Activated T-helper 17 cell treated with anti-CD3 and anti-CD28 coated beads, Interleukin-2, amount 50 U/mL, for 72 hours (primary cell): ENCODE measurements around the gene ATG101. TPM values are rescaled to one million over a fixed set of nuclear protein-coding genes. Genes with fewer than 3 reads are reported as not detected.

Source experiments
- ATAC-seq: fragments of 150-1000 bp; cut with Tn5 transposase; replicated peaks from 2 replicates; pipeline ENCODE4 v1.10.0; 2021; ENCODE audit warnings: mild to moderate bottlenecking, moderate library complexity
- H3K27ac Mint-ChIP-seq: one replicate; pipeline ENCODE4 v1.8.0; 2022; ENCODE audit warnings: mixed read lengths
- H3K27me3 Mint-ChIP-seq: one replicate; pipeline ENCODE4 v1.8.0; 2022; ENCODE audit warnings: mixed read lengths
- H3K36me3 Mint-ChIP-seq: one replicate; pipeline ENCODE4 v1.8.0; 2022; ENCODE audit warnings: low read depth, mild to moderate bottlenecking, mixed read lengths
- H3K4me1 Mint-ChIP-seq: one replicate; pipeline ENCODE4 v1.8.0; 2022; ENCODE audit warnings: mixed read lengths
- H3K4me3 Mint-ChIP-seq: one replicate; pipeline ENCODE4 v1.8.0; 2022; ENCODE audit warnings: mild to moderate bottlenecking, mixed read lengths
- H3K9me3 Mint-ChIP-seq: one replicate; pipeline ENCODE4 v1.8.0; 2022; ENCODE audit warnings: mixed read lengths
- total RNA-seq, 2 donors: library from RNA; stranded (reverse); gene quantifications; one replicate each; pipeline ENCODE4 v1.2.3, GENCODE V29; 2022

The ATG101 gene
- total RNA-seq, 2 donors from 2014 or later, result 27.6 to 31.1 TPM

DNA sequence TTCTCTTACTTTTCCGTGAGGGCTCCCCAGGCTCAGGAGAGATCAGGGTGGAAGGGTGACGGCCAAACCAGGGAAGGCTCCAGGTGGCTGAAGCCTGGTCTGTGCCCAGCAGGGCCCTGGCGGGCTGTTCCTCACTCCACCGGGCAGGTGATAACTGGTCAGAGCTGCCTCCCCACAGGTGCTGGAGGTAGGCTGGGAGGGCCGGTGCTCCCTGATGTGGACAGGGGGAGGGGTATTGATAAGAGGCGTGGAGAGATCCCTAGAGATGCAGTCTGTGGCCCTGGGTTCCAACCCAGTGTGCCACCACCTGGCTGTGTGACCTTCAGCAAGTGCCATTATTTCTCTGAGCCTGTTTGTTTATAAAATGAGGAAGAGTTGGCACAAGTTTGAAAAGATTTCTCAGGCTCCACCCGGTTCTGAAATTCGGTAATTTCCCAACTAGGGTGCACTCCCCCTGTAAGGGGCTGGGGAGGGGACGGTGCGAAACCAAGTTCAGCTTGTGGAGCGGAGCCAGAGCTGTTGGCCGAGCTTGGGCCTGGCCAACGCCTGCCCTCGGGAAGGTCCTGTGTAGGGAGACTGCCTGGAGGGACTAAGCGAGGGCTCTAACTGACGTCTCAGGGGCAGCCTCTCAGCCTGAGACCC lies 19.5 kb upstream of the ATG101 start:
- Mint-ChIP-seq H3K4me3 (peak overlapping the region; percentile 99), H3K4me1 (peaks cover 12% of the 10 kb centered on the region), H3K9me3 (no peaks in the 10 kb centered on the region), H3K27me3 (no peaks in the 10 kb centered on the region), H3K27ac (peak overlapping the region; percentile 69), H3K36me3 (peaks cover 43% of the 10 kb centered on the region)
- no peak for ATAC-seq

GRCh38 chr12:52050758-52051541 lies 18.8 kb upstream of the ATG101 start, which contains the start of gene NR4A1:
NR4A1 (plus strand) TSS chr12:52051442; CDS start chr12:52054329, 2,887 bp downstream.
- Mint-ChIP-seq H3K4me1 (peaks cover 12% of the 10 kb centered on the region), H3K27me3 (no peaks in the 10 kb centered on the region), H3K4me3 (peak within 1 kb of the TSS; percentile 99), H3K9me3 (no peaks in the 10 kb centered on the region), H3K36me3 (peaks cover 49% of the 10 kb centered on the region), H3K27ac (peak within 1 kb of the TSS; percentile 69)
- peak; percentile 90 for ATAC-seq

GRCh38 chr12:52052468-52053186 lies 17.2 kb upstream of the ATG101 start:
- Mint-ChIP-seq H3K4me3 (peak overlapping the region; percentile 99), H3K27me3 (no peaks in the 10 kb centered on the region), H3K9me3 (no peaks in the 10 kb centered on the region), H3K27ac (peak overlapping the region; percentile 69), H3K4me1 (peaks cover 12% of the 10 kb centered on the region), H3K36me3 (peaks cover 66% of the 10 kb centered on the region)
- no peak for ATAC-seq

- Mint-ChIP-seq H3K27ac (peak overlapping the region; percentile 69), H3K4me1 (peaks cover 12% of the 10 kb centered on the region), H3K27me3 (no peaks in the 10 kb centered on the region), H3K9me3 (no peaks in the 10 kb centered on the region), H3K36me3 (peaks cover 74% of the 10 kb centered on the region), H3K4me3 (peak overlapping the region; percentile 99)
- ATAC-seq, result no peak
Measured at GRCh38 chr12:52053536-52054209, 16.1 kb upstream of the ATG101 start.

DNA sequence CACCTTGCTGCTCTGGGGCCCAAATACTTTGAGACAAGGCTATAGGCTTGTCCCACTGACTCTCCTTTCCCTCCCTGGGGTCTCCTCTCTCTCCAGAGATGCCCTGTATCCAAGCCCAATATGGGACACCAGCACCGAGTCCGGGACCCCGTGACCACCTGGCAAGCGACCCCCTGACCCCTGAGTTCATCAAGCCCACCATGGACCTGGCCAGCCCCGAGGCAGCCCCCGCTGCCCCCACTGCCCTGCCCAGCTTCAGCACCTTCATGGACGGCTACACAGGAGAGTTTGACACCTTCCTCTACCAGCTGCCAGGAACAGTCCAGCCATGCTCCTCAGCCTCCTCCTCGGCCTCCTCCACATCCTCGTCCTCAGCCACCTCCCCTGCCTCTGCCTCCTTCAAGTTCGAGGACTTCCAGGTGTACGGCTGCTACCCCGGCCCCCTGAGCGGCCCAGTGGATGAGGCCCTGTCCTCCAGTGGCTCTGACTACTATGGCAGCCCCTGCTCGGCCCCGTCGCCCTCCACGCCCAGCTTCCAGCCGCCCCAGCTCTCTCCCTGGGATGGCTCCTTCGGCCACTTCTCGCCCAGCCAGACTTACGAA lies 15.4 kb upstream of the ATG101 start:
- no peak for ATAC-seq
- H3K27me3 Mint-ChIP-seq, result no peaks in the 10 kb centered on the region
- H3K9me3 Mint-ChIP-seq, result no peaks in the 10 kb centered on the region
- H3K27ac Mint-ChIP-seq, result peak overlapping the region; percentile 38
- H3K4me3 Mint-ChIP-seq, result peak overlapping the region; percentile 99
- peaks cover 80% of the 10 kb centered on the region for H3K36me3 Mint-ChIP-seq
- peaks cover 9% of the 10 kb centered on the region for H3K4me1 Mint-ChIP-seq

- Mint-ChIP-seq H3K4me1 (peaks cover 1% of the 10 kb centered on the region), H3K4me3 (no peak overlapping the region), H3K36me3 (peaks cover 80% of the 10 kb centered on the region), H3K27ac (no peak overlapping the region), H3K27me3 (no peaks in the 10 kb centered on the region), H3K9me3 (no peaks in the 10 kb centered on the region)
- ATAC-seq, result no peak
Measured at GRCh38 chr12:52054833-52055730, 14.7 kb upstream of the ATG101 start.

DNA sequence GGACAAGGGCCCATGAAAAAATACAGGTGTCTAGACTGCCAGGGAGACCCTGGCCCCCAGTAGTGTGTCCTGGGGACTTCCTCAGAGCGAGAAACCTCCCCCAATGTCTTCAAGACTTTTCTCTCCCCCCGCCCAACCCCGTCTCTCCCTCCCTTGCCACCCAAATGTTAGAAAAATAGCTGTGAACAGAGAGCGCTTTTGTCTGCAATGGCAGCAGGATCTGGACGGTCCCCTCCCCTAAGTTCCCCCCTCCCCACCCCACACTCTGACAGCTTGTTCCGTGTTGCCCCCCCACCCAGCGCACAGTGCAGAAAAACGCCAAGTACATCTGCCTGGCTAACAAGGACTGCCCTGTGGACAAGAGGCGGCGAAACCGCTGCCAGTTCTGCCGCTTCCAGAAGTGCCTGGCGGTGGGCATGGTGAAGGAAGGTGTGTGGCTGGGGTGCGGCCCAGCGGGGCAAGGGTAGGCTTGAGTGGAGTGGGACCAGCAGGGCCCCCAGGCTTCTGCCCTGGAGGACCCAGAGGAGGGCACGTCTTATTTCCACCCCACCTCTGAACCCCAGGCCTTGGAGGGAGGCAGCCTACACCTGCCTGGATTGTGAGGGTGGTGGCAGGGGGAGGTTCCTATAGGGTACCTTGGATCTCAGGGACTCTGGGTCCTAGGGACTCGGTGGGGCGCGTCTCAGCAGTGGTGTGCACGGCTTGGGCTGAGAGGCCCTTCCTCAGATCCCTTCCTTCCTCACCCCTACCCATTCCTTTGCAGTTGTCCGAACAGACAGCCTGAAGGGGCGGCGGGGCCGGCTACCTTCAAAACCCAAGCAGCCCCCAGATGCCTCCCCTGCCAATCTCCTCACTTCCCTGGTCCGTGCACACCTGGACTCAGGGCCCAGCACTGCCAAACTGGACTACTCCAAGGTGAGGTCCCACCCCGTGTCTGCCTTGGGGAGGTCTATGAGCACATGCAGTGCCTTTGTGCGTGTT lies 13.8 kb upstream of the ATG101 start:
- Mint-ChIP-seq H3K4me3 (no peak overlapping the region), H3K4me1 (no peaks in the 10 kb centered on the region), H3K36me3 (peaks cover 79% of the 10 kb centered on the region), H3K9me3 (no peaks in the 10 kb centered on the region), H3K27ac (no peak overlapping the region), H3K27me3 (no peaks in the 10 kb centered on the region)
- ATAC-seq, result no peak

DNA sequence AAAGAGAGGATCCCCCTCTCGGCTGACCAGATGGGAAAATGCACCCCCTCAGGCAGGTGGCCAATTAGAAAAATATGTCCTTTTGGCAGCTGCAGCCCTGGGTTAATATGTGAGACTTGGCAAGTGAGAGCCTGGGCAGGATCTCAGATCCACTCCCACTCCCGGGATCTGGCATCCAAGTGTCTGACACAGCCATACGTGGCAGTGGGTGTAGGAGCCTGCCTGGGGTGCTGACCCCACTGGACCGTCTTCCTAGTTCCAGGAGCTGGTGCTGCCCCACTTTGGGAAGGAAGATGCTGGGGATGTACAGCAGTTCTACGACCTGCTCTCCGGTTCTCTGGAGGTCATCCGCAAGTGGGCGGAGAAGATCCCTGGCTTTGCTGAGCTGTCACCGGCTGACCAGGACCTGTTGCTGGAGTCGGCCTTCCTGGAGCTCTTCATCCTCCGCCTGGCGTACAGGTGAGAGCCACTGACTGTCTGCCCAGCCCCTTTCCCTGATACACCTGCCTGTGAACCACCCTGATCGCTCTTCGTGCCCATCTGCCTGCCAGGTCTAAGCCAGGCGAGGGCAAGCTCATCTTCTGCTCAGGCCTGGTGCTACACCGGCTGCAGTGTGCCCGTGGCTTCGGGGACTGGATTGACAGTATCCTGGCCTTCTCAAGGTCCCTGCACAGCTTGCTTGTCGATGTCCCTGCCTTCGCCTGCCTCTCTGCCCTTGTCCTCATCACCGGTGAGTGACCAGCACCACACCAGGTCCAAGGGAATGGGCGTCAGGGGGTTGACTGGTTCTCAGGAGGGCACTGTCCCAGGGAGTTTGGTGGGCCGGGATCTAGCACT lies 12.8 kb upstream of the ATG101 start:
- Mint-ChIP-seq H3K4me3 (no peak overlapping the region), H3K4me1 (no peaks in the 10 kb centered on the region), H3K36me3 (peaks cover 69% of the 10 kb centered on the region), H3K27ac (no peak overlapping the region), H3K27me3 (no peaks in the 10 kb centered on the region), H3K9me3 (no peaks in the 10 kb centered on the region)
- ATAC-seq, result no peak

DNA sequence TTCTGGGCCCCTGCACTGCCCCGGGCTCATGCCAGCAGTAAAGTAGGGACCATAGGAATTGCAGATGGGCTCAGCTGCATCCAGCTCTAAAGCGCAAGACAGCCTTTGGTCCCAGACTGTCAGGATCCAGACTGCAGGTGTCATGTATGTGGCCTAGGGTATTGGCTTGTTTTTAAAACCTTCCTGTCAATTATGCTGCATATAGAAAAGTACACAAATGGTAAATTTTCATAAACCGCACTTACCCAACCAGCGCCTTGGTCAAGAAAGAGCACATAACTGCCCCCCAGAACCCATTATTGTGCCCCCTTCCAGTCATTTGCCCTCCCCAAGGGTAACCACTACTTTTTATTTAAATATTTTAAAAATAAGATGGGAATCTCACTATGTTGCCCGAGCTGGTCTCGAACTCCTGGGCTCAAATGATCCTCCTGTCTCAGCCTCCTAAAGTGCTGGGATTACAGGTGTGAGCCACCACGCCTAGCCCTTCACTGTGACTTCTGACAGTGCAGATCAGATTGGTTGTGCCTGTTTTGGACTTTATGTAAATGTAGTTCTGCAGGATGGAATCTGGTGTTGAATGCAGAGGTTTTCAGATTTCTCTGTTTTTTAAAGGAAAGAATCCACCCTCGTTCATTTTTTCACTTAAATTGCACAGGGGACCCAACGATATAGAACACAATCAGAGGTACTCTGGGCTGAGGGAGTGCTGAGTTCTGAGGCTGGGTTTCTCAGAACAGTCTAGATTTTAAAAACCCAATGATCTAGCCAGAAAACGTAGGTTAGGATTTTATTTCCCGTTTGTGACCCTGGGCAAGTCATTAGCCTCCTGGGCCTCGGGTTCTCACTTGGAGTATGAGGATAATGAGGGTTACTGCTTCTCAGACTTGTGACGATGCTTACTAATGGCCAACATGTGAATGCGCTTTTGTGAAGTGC lies 11.9 kb upstream of the ATG101 start:
- H3K4me1 Mint-ChIP-seq, result no peaks in the 10 kb centered on the region
- H3K27me3 Mint-ChIP-seq, result no peaks in the 10 kb centered on the region
- H3K36me3 Mint-ChIP-seq, result peaks cover 60% of the 10 kb centered on the region
- H3K9me3 Mint-ChIP-seq, result no peaks in the 10 kb centered on the region
- H3K4me3 Mint-ChIP-seq, result no peak overlapping the region
- ATAC-seq, result no peak
- no peak overlapping the region for H3K27ac Mint-ChIP-seq

- peaks cover 51% of the 10 kb centered on the region for H3K36me3 Mint-ChIP-seq
- H3K4me1 Mint-ChIP-seq, result no peaks in the 10 kb centered on the region
- ATAC-seq, result no peak
- no peaks in the 10 kb centered on the region for H3K9me3 Mint-ChIP-seq
- H3K27me3 Mint-ChIP-seq, result no peaks in the 10 kb centered on the region
- H3K4me3 Mint-ChIP-seq, result no peak overlapping the region
- no peak overlapping the region for H3K27ac Mint-ChIP-seq
Measured at GRCh38 chr12:52058631-52059361, 11.0 kb upstream of the ATG101 start.
